H9 (cell line): ENCODE measurements around the gene CDH3. TPM values are rescaled to one million over a fixed set of nuclear protein-coding genes. Genes with fewer than 3 reads are reported as not detected.

Source experiments
- DNase-seq: peaks from one replicate; pipeline ENCODE4 v3.0.0-alpha.2; 2017
- H2AFZ ChIP-seq: one replicate; pipeline ENCODE4 v1.6.1; 2013; ENCODE audit warnings: mild to moderate bottlenecking, low read length, control low read depth, moderate library complexity
- H2AK5ac ChIP-seq: 2 replicates; pipeline ENCODE4 v1.6.1; 2013; ENCODE audit warnings: low read length, control low read depth, mixed read lengths; ENCODE audit not compliant: insufficient read length
- H2BK120ac ChIP-seq: one replicate; pipeline ENCODE4 v1.6.1; 2013; ENCODE audit warnings: low read depth, mild to moderate bottlenecking, low read length, control low read depth, inconsistent platforms; ENCODE audit not compliant: poor library complexity, severe bottlenecking
- H2BK12ac ChIP-seq: 2 replicates; pipeline ENCODE4 v1.6.1; 2013; ENCODE audit warnings: low read length, control low read depth, mixed read lengths, low read depth; ENCODE audit not compliant: insufficient read length
- H2BK15ac ChIP-seq: 2 replicates; pipeline ENCODE4 v1.6.1; 2013; ENCODE audit warnings: low read depth, low read length, control low read depth
- H2BK20ac ChIP-seq: one replicate; pipeline ENCODE4 v1.6.1; 2013; ENCODE audit warnings: low read depth, mild to moderate bottlenecking, low read length, control low read depth, inconsistent platforms; ENCODE audit not compliant: poor library complexity, severe bottlenecking
- H2BK5ac ChIP-seq: 2 replicates; pipeline ENCODE4 v1.6.1; 2013; ENCODE audit warnings: low read length, control low read depth, mixed read lengths; ENCODE audit not compliant: insufficient read length
- H3K14ac ChIP-seq: 2 replicates; pipeline ENCODE4 v1.6.1; 2013; ENCODE audit warnings: low read length, control low read depth; ENCODE audit not compliant: insufficient read depth
- H3K18ac ChIP-seq: 2 replicates; pipeline ENCODE4 v1.6.1; 2013; ENCODE audit warnings: low read depth, mild to moderate bottlenecking, mixed read lengths, low read length, control low read depth; ENCODE audit not compliant: insufficient read length
- H3K23ac ChIP-seq: 2 replicates; pipeline ENCODE4 v1.6.1; 2013; ENCODE audit warnings: low read length, control low read depth, mixed read lengths, low read depth; ENCODE audit not compliant: insufficient read length
- H3K23me2 ChIP-seq: 2 replicates; pipeline ENCODE4 v1.6.1; 2013; ENCODE audit warnings: low read depth, mild to moderate bottlenecking, mixed read lengths, low read length, control low read depth; ENCODE audit not compliant: insufficient read length, poor library complexity, severe bottlenecking
- H3K27ac ChIP-seq: 2 replicates; pipeline ENCODE4 v1.5.1; 2013; ENCODE audit warnings: low read length, control low read depth, mixed read lengths, low read depth; ENCODE audit not compliant: insufficient read length
- H3K27me3 ChIP-seq: 2 replicates; pipeline ENCODE4 v1.6.1; 2013; ENCODE audit warnings: low read length, control low read depth, inconsistent platforms; ENCODE audit not compliant: insufficient read depth
- H3K4ac ChIP-seq: 2 replicates; pipeline ENCODE4 v1.6.1; 2013; ENCODE audit warnings: low read depth, mild to moderate bottlenecking, control low read depth, inconsistent platforms, low read length, moderate library complexity
- H3K4me1 ChIP-seq: 2 replicates; pipeline ENCODE4 v1.6.1; 2013; ENCODE audit warnings: low read length, control low read depth, inconsistent platforms; ENCODE audit not compliant: insufficient read depth
- H3K4me2 ChIP-seq: 2 replicates; pipeline ENCODE4 v1.6.1; 2013; ENCODE audit warnings: low read length, control low read depth, mixed read lengths; ENCODE audit not compliant: insufficient read length, insufficient read depth
- H3K56ac ChIP-seq: 2 replicates; pipeline ENCODE4 v1.6.1; 2013; ENCODE audit warnings: low read depth, mild to moderate bottlenecking, mixed read lengths, low read length, control low read depth; ENCODE audit not compliant: insufficient read length
- H3K79me1 ChIP-seq: 2 replicates; pipeline ENCODE4 v1.6.1; 2013; ENCODE audit warnings: low read depth, mild to moderate bottlenecking, moderate library complexity, low read length, control low read depth, inconsistent platforms; ENCODE audit not compliant: insufficient read depth, poor library complexity, severe bottlenecking
- H3K79me2 ChIP-seq: 2 replicates; pipeline ENCODE4 v1.6.1; 2013; ENCODE audit warnings: low read length, control low read depth, inconsistent platforms; ENCODE audit not compliant: insufficient read depth
- H3K9ac ChIP-seq: 2 replicates; pipeline ENCODE4 v1.6.1; 2013; ENCODE audit warnings: low read length, control low read depth, mixed read lengths; ENCODE audit not compliant: insufficient read length; ENCODE audit errors: extremely low read depth
- H3K9me3 ChIP-seq: one replicate; pipeline ENCODE4 v1.6.1; 2013; ENCODE audit warnings: low read depth, low read length, inconsistent platforms; ENCODE audit not compliant: control insufficient read depth
- H3T11ph ChIP-seq: one replicate; pipeline ENCODE4 v1.6.1; 2013; ENCODE audit warnings: mild to moderate bottlenecking, low read length, control low read depth, inconsistent platforms
- H4K20me1 ChIP-seq: one replicate; pipeline ENCODE4 v1.6.1; 2013; ENCODE audit not compliant: control insufficient read depth, insufficient read length, insufficient read depth
- H4K5ac ChIP-seq: 2 replicates; pipeline ENCODE4 v1.6.1; 2013; ENCODE audit warnings: low read depth, mild to moderate bottlenecking, mixed read lengths, low read length, control low read depth; ENCODE audit not compliant: insufficient read length
- H4K8ac ChIP-seq: replicated peaks from 2 replicates; pipeline ENCODE4 v1.6.1; 2013; ENCODE audit warnings: low read length, control low read depth, mixed read lengths, low read depth; ENCODE audit not compliant: insufficient read length
- H4K91ac ChIP-seq: 2 replicates; pipeline ENCODE4 v1.6.1; 2013; ENCODE audit warnings: low read depth, mild to moderate bottlenecking, moderate library complexity, mixed read lengths, low read length, control low read depth; ENCODE audit not compliant: insufficient read length
- H3K27ac Mint-ChIP-seq, 3 experiments: 2 replicates in 2 of 3; 3 replicates in 1 of 3; pipeline ENCODE4 v1.8.0; 2020 to 2021; ENCODE audit warnings: mixed read lengths in 3 of 3, mild to moderate bottlenecking in 1 of 3, moderate library complexity in 1 of 3
- H3K27me3 Mint-ChIP-seq: 2 replicates; pipeline ENCODE4 v1.8.0; 2021; ENCODE audit warnings: low read depth, mild to moderate bottlenecking, moderate library complexity, mixed read lengths
- H3K36me3 Mint-ChIP-seq, 3 experiments: 2 replicates in 2 of 3; 3 replicates in 1 of 3; pipeline ENCODE4 v1.8.0; 2020 to 2021; ENCODE audit warnings: low read depth in 3 of 3, mixed read lengths in 3 of 3; ENCODE audit not compliant: insufficient read depth in 1 of 3
- H3K4me1 Mint-ChIP-seq, 2 experiments: 2 replicates each; pipeline ENCODE4 v1.8.0; 2020; ENCODE audit warnings: mixed read lengths in 2 of 2
- H3K4me3 Mint-ChIP-seq, 2 experiments: 2 replicates in 1 of 2; 3 replicates in 1 of 2; pipeline ENCODE4 v1.8.0; 2020 to 2021; ENCODE audit warnings: mild to moderate bottlenecking in 2 of 2, mixed read lengths in 2 of 2, moderate library complexity in 1 of 2
- H3K9me3 Mint-ChIP-seq, 2 experiments: 2 replicates in 1 of 2; 3 replicates in 1 of 2; pipeline ENCODE4 v1.8.0; 2020; ENCODE audit warnings: mild to moderate bottlenecking in 2 of 2, mixed read lengths in 2 of 2, moderate library complexity in 1 of 2
- WGBS: extraction: QIAGEN DNeasy Blood & Tissue Kit; methylation state at CpG from one replicate; pipeline ENCODE4 v1.1.7; 2013; ENCODE audit warnings: missing lambda C conversion rate, low lambda C conversion rate, mixed read lengths; ENCODE audit not compliant: insufficient read length; ENCODE audit errors: extremely low coverage; 5-methylcytosine and 5-hydroxymethylcytosine counted together
- total RNA-seq: library from RNA; stranded (reverse); gene quantifications from 2 replicates; pipeline ENCODE4 v1.2.1, GENCODE V29; 2021
- TF ChIP-seq, protein P1 (sequence below): fragments of 200-600 bp; sonication (generic); conservative IDR thresholded peaks from 3 replicates; pipeline ENCODE4 v1.8.0; 2021; ENCODE audit warnings: antibody characterized with exemption, mild to moderate bottlenecking

The CDH3 gene
- total RNA-seq, 1 experiment from 2014 or later, result 97.2 TPM

DNA sequence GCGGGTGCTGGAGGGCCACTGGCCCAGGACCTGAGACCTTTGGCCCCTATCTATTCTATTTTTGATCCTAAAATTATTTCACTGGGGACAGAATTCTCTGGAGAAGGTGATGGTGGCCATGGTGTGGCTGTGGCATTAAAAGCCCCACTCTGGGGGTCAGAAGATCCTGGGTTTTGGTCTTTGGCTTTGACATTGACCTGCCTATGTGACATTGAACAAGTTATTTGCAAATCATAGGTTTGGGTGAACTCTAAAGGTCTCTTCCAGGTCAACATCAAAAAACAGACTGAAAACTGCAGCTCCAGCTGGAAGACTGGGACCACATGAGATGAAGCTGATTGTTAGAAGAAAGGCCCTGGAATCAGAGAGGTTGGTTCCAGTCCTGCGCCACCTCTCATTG lies 89.7 kb downstream of the CDH3 start:
- Histone ChIP-seq H4K20me1 (no peaks in the 10 kb centered on the region), H3K79me1 (no peaks in the 10 kb centered on the region), H4K91ac (no peak overlapping the region), H3K14ac (no peak overlapping the region), H2BK15ac (no peak overlapping the region), H3K4me1 (peaks cover 9% of the 10 kb centered on the region; the same call in 1 of the 2 replicates), H2BK5ac (no peak overlapping the region), H2BK20ac (no peak overlapping the region), H3K27me3 (no peaks in the 10 kb centered on the region), H4K8ac (no peak overlapping the region), H3K9ac (no peak overlapping the region), H3K23me2 (peaks cover 12% of the 10 kb centered on the region), H3K4me2 (no peak overlapping the region), H2BK12ac (no peak overlapping the region), H3K27ac (no peak overlapping the region), H3K79me2 (no peaks in the 10 kb centered on the region), H3K56ac (no peak overlapping the region), H3K9me3 (no peaks in the 10 kb centered on the region), H3K18ac (no peak overlapping the region), H3K23ac (no peak overlapping the region), H3K4ac (no peak overlapping the region), H2AK5ac (no peak overlapping the region), H2BK120ac (no peak overlapping the region), H3T11ph (no peak overlapping the region), H2AFZ (no peak overlapping the region), H4K5ac (no peak overlapping the region)
- no peak overlapping the region for H3K27ac Mint-ChIP-seq
- peaks cover 0 to 4% (median 2%) of the 10 kb centered on the region in 3 experiments; a peak in 3 of 7 replicates for H3K36me3 Mint-ChIP-seq
- WGBS, result no CpG with 5 or more reads among the region's 2 CpGs
- H3K27me3 Mint-ChIP-seq, result peaks cover 2% of the 10 kb centered on the region; the same call in 1 of the 2 replicates
- DNase-seq, result no peak
- TF ChIP-seq, protein P1, sequence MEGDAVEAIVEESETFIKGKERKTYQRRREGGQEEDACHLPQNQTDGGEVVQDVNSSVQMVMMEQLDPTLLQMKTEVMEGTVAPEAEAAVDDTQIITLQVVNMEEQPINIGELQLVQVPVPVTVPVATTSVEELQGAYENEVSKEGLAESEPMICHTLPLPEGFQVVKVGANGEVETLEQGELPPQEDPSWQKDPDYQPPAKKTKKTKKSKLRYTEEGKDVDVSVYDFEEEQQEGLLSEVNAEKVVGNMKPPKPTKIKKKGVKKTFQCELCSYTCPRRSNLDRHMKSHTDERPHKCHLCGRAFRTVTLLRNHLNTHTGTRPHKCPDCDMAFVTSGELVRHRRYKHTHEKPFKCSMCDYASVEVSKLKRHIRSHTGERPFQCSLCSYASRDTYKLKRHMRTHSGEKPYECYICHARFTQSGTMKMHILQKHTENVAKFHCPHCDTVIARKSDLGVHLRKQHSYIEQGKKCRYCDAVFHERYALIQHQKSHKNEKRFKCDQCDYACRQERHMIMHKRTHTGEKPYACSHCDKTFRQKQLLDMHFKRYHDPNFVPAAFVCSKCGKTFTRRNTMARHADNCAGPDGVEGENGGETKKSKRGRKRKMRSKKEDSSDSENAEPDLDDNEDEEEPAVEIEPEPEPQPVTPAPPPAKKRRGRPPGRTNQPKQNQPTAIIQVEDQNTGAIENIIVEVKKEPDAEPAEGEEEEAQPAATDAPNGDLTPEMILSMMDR, result no peak
- H3K4me1 Mint-ChIP-seq, result peaks cover 34 to 43% of the 10 kb centered on the region in 2 experiments
- H3K4me3 Mint-ChIP-seq, result no peak overlapping the region; a peak in 1 of 5 replicates
- H3K9me3 Mint-ChIP-seq, result no peaks in the 10 kb centered on the region; a peak in 1 of 5 replicates
